Fibroblast of lung (primary cell): ENCODE data around the gene NR0B2. TPM values are rescaled to one million over a fixed set of nuclear protein-coding genes. Genes with fewer than 3 reads are reported as not detected.

Source experiments
- DNase-seq, 2 donors: peaks; one replicate each; pipeline versions ENCODE4 v3.0.0 to v3.0.0-alpha.2; 2010; ENCODE audit warnings: low read depth in 2 of 2
- H2AFZ ChIP-seq: 2 replicates; pipeline ENCODE4 v1.5.1; 2012; ENCODE audit warnings: low read length, control low read depth, inconsistent platforms
- H3K27ac ChIP-seq: 2 replicates; pipeline ENCODE4 v1.5.1; 2011; ENCODE audit warnings: low read length, control low read depth; ENCODE audit not compliant: insufficient read depth
- H3K27me3 ChIP-seq: 2 replicates; pipeline ENCODE4 v1.5.1; 2011; ENCODE audit warnings: mild to moderate bottlenecking, low read length; ENCODE audit not compliant: control insufficient read depth, insufficient read depth
- H3K36me3 ChIP-seq: 2 replicates; pipeline ENCODE4 v1.5.1; 2011; ENCODE audit warnings: low read length; ENCODE audit not compliant: control insufficient read depth, insufficient read depth
- H3K4me1 ChIP-seq: 2 replicates; pipeline ENCODE4 v1.5.1; 2011; ENCODE audit warnings: low read length; ENCODE audit not compliant: control insufficient read depth, insufficient read depth; ENCODE audit errors: extremely low read depth
- H3K4me2 ChIP-seq: 2 replicates; pipeline ENCODE4 v1.5.1; 2011; ENCODE audit warnings: low read length, control low read depth; ENCODE audit not compliant: insufficient read depth; ENCODE audit errors: extremely low read depth
- H3K4me3 ChIP-seq, 4 experiments: fragments of 200-600 bp in 1 of 4; sonication (generic) in 1 of 4; replicated peaks in 1 of 4; 2 replicates each; pipeline ENCODE4 v1.5.1; 2011 to 2016; ENCODE audit warnings: low read length in 4 of 4, low read depth in 3 of 4, mild to moderate bottlenecking in 3 of 4, control low read depth in 2 of 4, inconsistent platforms in 1 of 4, mixed read lengths in 1 of 4; ENCODE audit not compliant: insufficient read depth in 1 of 4; ENCODE audit errors: control extremely low read depth in 1 of 4
- H3K79me2 ChIP-seq: 2 replicates; pipeline ENCODE4 v1.5.1; 2012; ENCODE audit warnings: mild to moderate bottlenecking, low read length, inconsistent platforms; ENCODE audit not compliant: control insufficient read depth, insufficient read depth
- H3K9ac ChIP-seq: 2 replicates; pipeline ENCODE4 v1.5.1; 2011; ENCODE audit warnings: mild to moderate bottlenecking, low read length, control low read depth; ENCODE audit not compliant: insufficient read depth
- H3K9me3 ChIP-seq: 2 replicates; pipeline ENCODE4 v1.5.1; 2012; ENCODE audit warnings: low read depth, low read length; ENCODE audit not compliant: control insufficient read depth, insufficient read depth
- H4K20me1 ChIP-seq: 2 replicates; pipeline ENCODE4 v1.5.1; 2011; ENCODE audit warnings: low read length; ENCODE audit not compliant: control insufficient read depth, insufficient read depth; ENCODE audit errors: extremely low read depth
- CTCF ChIP-seq, 2 donors: IDR thresholded peaks in 1 of 2; conservative IDR thresholded peaks in 1 of 2; 1 replicate in 1 of 2; 2 replicates in 1 of 2; pipeline ENCODE4 v1.5.1; 2011 to 2012; ENCODE audit warnings: low read length in 2 of 2, control low read depth in 1 of 2, inconsistent platforms in 1 of 2, low read depth in 1 of 2, mild to moderate bottlenecking in 1 of 2
- EZH2 ChIP-seq: IDR thresholded peaks from 2 replicates; pipeline ENCODE4 v1.5.1; 2012; ENCODE audit warnings: low read length, control low read depth, mild to moderate bottlenecking; ENCODE audit errors: missing control alignments
- polyA minus RNA-seq: library from RNA; depleted of rRNA, polyadenylated mRNA; stranded (reverse); fragments of >200 nt; gene quantifications from 2 replicates; pipeline ENCODE4 v1.2.3, GENCODE V29; 2011; ENCODE audit warnings: low replicate concordance
- polyA plus RNA-seq, 2 donors: library from polyadenylated mRNA; depleted of rRNA in 1 of 2; stranded (reverse) in 1 of 2; unstranded in 1 of 2; fragments of >200 nt; gene quantifications; 2 replicates each; pipeline ENCODE4 v1.2.1, GENCODE V29; 2011 to 2012; ENCODE audit warnings: missing spikeins in 1 of 2
- total RNA-seq: library from RNA; depleted of rRNA; stranded (reverse); fragments of >200 nt; gene quantifications from 2 replicates; pipeline ENCODE4 v1.2.1, GENCODE V29; 2014

Gene NR0B2
- total RNA-seq, result not detected in 2 replicates
- polyA plus RNA-seq, result not detected in 2 replicates
- not detected in 2 replicates for polyA plus RNA-seq (2012)
- polyA minus RNA-seq, result not detected in 2 replicates

- H3K79me2 ChIP-seq, result no peaks in the 10 kb centered on the region
- no peak within 1 kb of the TSS for H3K4me3 ChIP-seq
- H3K27ac ChIP-seq, result no peak within 1 kb of the TSS
- no peak within 1 kb of the TSS for H3K9ac ChIP-seq
- peaks cover 5% of the 10 kb centered on the region for H3K27me3 ChIP-seq
- no peak within 1 kb of the TSS for H3K4me2 ChIP-seq
- no peaks in the 10 kb centered on the region for H3K36me3 ChIP-seq
- no peak for DNase-seq
- no peaks in the 10 kb centered on the region for H3K9me3 ChIP-seq
- TF ChIP-seq EZH2 (no peak), CTCF (conservative IDR thresholded peaks at IDR 0.05 in 1 of 2, IDR thresholded peaks at IDR 0.05 in 1 of 2; ENCODE audit: low read depth in 1 of 2, low read length in 2 of 2) (no peak)
- no peaks in the 10 kb centered on the region for H4K20me1 ChIP-seq
- no peaks in the 10 kb centered on the region for H3K4me1 ChIP-seq
- H2AFZ ChIP-seq, result no peak within 1 kb of the TSS
Observed at GRCh38 chr1:26913754-26914619, at the start of gene NR0B2. NR0B2 (minus strand) TSS chr1:26913975; CDS start chr1:26913940, 35 bp downstream.

- H3K27ac ChIP-seq, result no peak overlapping the region
- no peak overlapping the region for H3K4me3 ChIP-seq
- H3K27me3 ChIP-seq, result peaks cover 23% of the 10 kb centered on the region
- TF ChIP-seq CTCF (conservative IDR thresholded peaks at IDR 0.05 in 1 of 2, IDR thresholded peaks at IDR 0.05 in 1 of 2; ENCODE audit: low read depth in 1 of 2, low read length in 2 of 2) (no peak), EZH2 (no peak)
- no peak overlapping the region for H3K4me2 ChIP-seq
- H3K36me3 ChIP-seq, result no peaks in the 10 kb centered on the region
- peak; percentile 87 to 98 for DNase-seq
- peaks cover 7% of the 10 kb centered on the region for H3K4me1 ChIP-seq
- no peak overlapping the region for H2AFZ ChIP-seq
- no peaks in the 10 kb centered on the region for H4K20me1 ChIP-seq
- H3K79me2 ChIP-seq, result no peaks in the 10 kb centered on the region
- H3K9ac ChIP-seq, result no peak overlapping the region
- H3K9me3 ChIP-seq, result no peaks in the 10 kb centered on the region
Observed at GRCh38 chr1:26961826-26962225, 48.1 kb upstream of the NR0B2 start.

- Histone ChIP-seq H3K4me3 (peak overlapping the region in 1 of 4 experiments; percentile 14), H3K79me2 (no peaks in the 10 kb centered on the region), H2AFZ (no peak overlapping the region), H3K36me3 (no peaks in the 10 kb centered on the region), H3K27ac (no peak overlapping the region), H4K20me1 (no peaks in the 10 kb centered on the region), H3K27me3 (peaks cover 23% of the 10 kb centered on the region), H3K9ac (no peak overlapping the region), H3K9me3 (no peaks in the 10 kb centered on the region), H3K4me2 (no peak overlapping the region), H3K4me1 (peaks cover 7% of the 10 kb centered on the region)
- TF ChIP-seq CTCF (conservative IDR thresholded peaks at IDR 0.05 in 1 of 2, IDR thresholded peaks at IDR 0.05 in 1 of 2; ENCODE audit: low read depth in 1 of 2, low read length in 2 of 2) (no peak), EZH2 (no peak)
- DNase-seq, result no peak
Observed at GRCh38 chr1:26960625-26960966, 46.8 kb upstream of the NR0B2 start.
